GM18951 (cell line): ENCODE results near the gene SNTB2.
"Not testable (repeated sequence)": the region's sequence is repeated elsewhere in the genome, so short reads cannot be mapped to it uniquely, and the experiment has no call there.

Experiments
- POLR2A ChIP-seq: IDR thresholded peaks from 4 replicates; pipeline ENCODE4 v1.6.1; 2011; ENCODE audit warnings: mild to moderate bottlenecking; ENCODE audit not compliant: insufficient read length, insufficient read depth; ENCODE audit errors: extremely low read depth
- in situ Hi-C: fragments of 300-500 bp; cut with MboI; formaldehyde crosslinking; loops from one replicate; pipeline ENCODE4 v1.12.0; 2022; ENCODE audit warnings: low sequenced_read_pairs, mixed read lengths, inconsistent platforms; ENCODE audit not compliant: unreplicated experiment

The SNTB2 gene

GRCh38 chr16:69186642-69187445, at the start of gene SNTB2:
Gene SNTB2, plus strand, starts transcription at chr16:69187164. Its CDS starts 3 bp downstream, at chr16:69187167.
- in situ Hi-C loops: no loop called here
- peak; percentile 79 for TF ChIP-seq POLR2A

GRCh38 chr16:69138608-69139007, 48.4 kb upstream of the SNTB2 start:
- no peak for TF ChIP-seq POLR2A
- in situ Hi-C loops: no loop called here

- in situ Hi-C loops: not testable (repeated sequence)
These were observed 47.5 kb upstream of the SNTB2 start for GRCh38 chr16:69139464-69139863.

GRCh38 chr16:69141014-69141413, 46.0 kb upstream of the SNTB2 start:
- TF ChIP-seq POLR2A: no peak

GRCh38 chr16:69141936-69142335, 45.0 kb upstream of the SNTB2 start:
- in situ Hi-C loops: loop anchor here (10.0 kb wide), 1 partner anchor 143 kb away; no protein-coding TSS in a partner anchor
- no peak for TF ChIP-seq POLR2A

More at GRCh38 chr16:69141014-69141413, 46.0 kb upstream of the SNTB2 start:
- in situ Hi-C loops: loop anchor here (10.0 kb wide), 1 partner anchor 144 kb away; no protein-coding TSS in a partner anchor

- in situ Hi-C loops: loop anchor here (10.0 kb wide), 1 partner anchor 142 kb away; no protein-coding TSS in a partner anchor
- TF ChIP-seq POLR2A: no peak
These were observed 43.8 kb upstream of the SNTB2 start for GRCh38 chr16:69143116-69143515.

- in situ Hi-C loops: loop anchor here (10.0 kb wide), 1 partner anchor 139 kb away; no protein-coding TSS in a partner anchor
- no peak for TF ChIP-seq POLR2A
These were observed 41.3 kb upstream of the SNTB2 start for GRCh38 chr16:69145658-69146057.

GRCh38 chr16:69149621-69150020, 37.3 kb upstream of the SNTB2 start:
- in situ Hi-C loops: loop anchor here (10.0 kb wide), 3 partner anchors 115 to 155 kb away; no protein-coding TSS in a partner anchor

GRCh38 chr16:69150146-69150865, 36.7 kb upstream of the SNTB2 start:
- in situ Hi-C loops: loop anchor here (10.0 kb wide), 2 partner anchors 114 to 154 kb away; no protein-coding TSS in a partner anchor
- no peak for TF ChIP-seq POLR2A

GRCh38 chr16:69157196-69157595, 29.8 kb upstream of the SNTB2 start:
- in situ Hi-C loops: loop anchor here (10.0 kb wide), 2 partner anchors 108 to 148 kb away; no protein-coding TSS in a partner anchor
- TF ChIP-seq POLR2A: no peak

GRCh38 chr16:69160192-69160591, 26.8 kb upstream of the SNTB2 start:
- in situ Hi-C loops: no loop called here
- no peak for TF ChIP-seq POLR2A

GRCh38 chr16:69165584-69165983, 21.4 kb upstream of the SNTB2 start:
- in situ Hi-C loops: no loop called here

GRCh38 chr16:69166221-69166833, 20.6 kb upstream of the SNTB2 start:
- in situ Hi-C loops: no loop called here
- no peak for TF ChIP-seq POLR2A

More at GRCh38 chr16:69165584-69165983, 21.4 kb upstream of the SNTB2 start:
- no peak for TF ChIP-seq POLR2A
